Tibial artery (tissue), 4 donors: ENCODE measurements around the gene GBX1.

ENCODE experiments used
- DNase-seq, 2 donors: peaks; one replicate each; pipeline ENCODE4 v3.0.0-alpha.2; 2019
- H3K27ac ChIP-seq, 2 donors: fragments of 200-600 bp; sonication (generic) in 1 of 2; 1 replicate in 1 of 2; 2 replicates in 1 of 2; pipeline ENCODE4 v1.5.1; 2018 to 2019; ENCODE audit warnings: mild to moderate bottlenecking in 1 of 2
- H3K27me3 ChIP-seq, 2 donors: fragments of 200-600 bp; sonication (generic) in 1 of 2; one replicate each; pipeline versions ENCODE4 v1.5.1 to v1.6.0; 2016 to 2019
- H3K36me3 ChIP-seq, 3 donors: fragments of 200-600 bp; sonication (generic) in 2 of 3; one replicate each; pipeline ENCODE4 v1.5.1; 2016 to 2019; ENCODE audit warnings: mild to moderate bottlenecking in 2 of 3
- H3K4me1 ChIP-seq, 4 donors: fragments of 200-600 bp; sonication (generic) in 2 of 4; 1 replicate in 3 of 4; 2 replicates in 1 of 4; pipeline ENCODE4 v1.5.1; 2016 to 2019
- H3K4me3 ChIP-seq, 2 donors: fragments of 200-600 bp; sonication (generic) in 1 of 2; 1 replicate in 1 of 2; 2 replicates in 1 of 2; pipeline ENCODE4 v1.5.1; 2018 to 2019; ENCODE audit warnings: mild to moderate bottlenecking in 2 of 2
- H3K9me3 ChIP-seq, 3 donors: fragments of 200-600 bp; sonication (generic) in 1 of 3; one replicate each; pipeline ENCODE4 v1.5.1; 2016 to 2019
- CTCF ChIP-seq, 2 experiments: fragments of 200-600 bp in 1 of 2; fragments of 450-650 bp in 1 of 2; IDR thresholded peaks; one replicate each; pipeline ENCODE4 v1.5.1; 2017 to 2019; ENCODE audit warnings: antibody characterized with exemption in 2 of 2, mild to moderate bottlenecking in 1 of 2, moderate library complexity in 1 of 2
- intact Hi-C: fragments of 100-400 bp; cut with DNase I; formaldehyde crosslinking; loops from one replicate; pipeline ENCODE4 v1.15.0; 2023; ENCODE audit warnings: low total_unique reads

Gene GBX1

DNA sequence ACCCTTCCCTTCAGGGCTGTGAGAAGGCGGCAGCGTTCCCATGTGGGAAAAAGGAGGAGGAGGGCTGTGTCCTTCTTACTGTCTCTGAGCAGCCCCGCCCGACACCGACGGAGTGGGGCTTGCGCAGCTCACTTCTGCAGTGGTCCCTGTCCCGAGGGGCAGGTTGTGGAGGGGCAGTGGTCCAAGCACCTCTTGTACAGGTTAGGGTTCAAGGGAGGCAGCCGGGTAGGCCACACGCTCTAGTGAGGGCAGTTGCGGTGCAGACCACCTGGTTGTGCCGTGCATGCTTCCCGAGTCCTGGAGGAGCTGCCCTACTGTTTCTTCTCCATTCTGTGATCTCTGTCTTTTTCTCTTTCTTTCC is 48.5 kb downstream of the GBX1 start:
- Histone ChIP-seq H3K9me3 (no peaks in the 10 kb centered on the region), H3K27ac (no peak overlapping the region), H3K27me3 (no peaks in the 10 kb centered on the region), H3K4me3 (no peak overlapping the region), H3K36me3 (peaks cover 30 to 73% (median 70%) of the 10 kb centered on the region in 3 donors), H3K4me1 (peaks cover 0 to 19% (median 8%) of the 10 kb centered on the region in 4 donors)
- no peak for DNase-seq
- intact Hi-C loops = loop anchor here (10.0 kb wide), 1 partner anchor 104 kb away; no protein-coding TSS in a partner anchor
- TF ChIP-seq CTCF (IDR thresholded peaks at IDR 0.05) = no peak

GRCh38 chr7:151118108-151119054 is 49.1 kb downstream of the GBX1 start:
- intact Hi-C loops = loop anchor here (10.0 kb wide), 1 partner anchor 104 kb away; no protein-coding TSS in a partner anchor
- Histone ChIP-seq H3K27ac (no peak overlapping the region), H3K36me3 (peaks cover 27 to 66% (median 66%) of the 10 kb centered on the region in 3 donors), H3K4me3 (no peak overlapping the region), H3K9me3 (no peaks in the 10 kb centered on the region), H3K4me1 (peaks cover 0 to 19% (median 8%) of the 10 kb centered on the region in 4 donors), H3K27me3 (no peaks in the 10 kb centered on the region)
- DNase-seq = no peak
- no peak for TF ChIP-seq CTCF (IDR thresholded peaks at IDR 0.05)

DNA sequence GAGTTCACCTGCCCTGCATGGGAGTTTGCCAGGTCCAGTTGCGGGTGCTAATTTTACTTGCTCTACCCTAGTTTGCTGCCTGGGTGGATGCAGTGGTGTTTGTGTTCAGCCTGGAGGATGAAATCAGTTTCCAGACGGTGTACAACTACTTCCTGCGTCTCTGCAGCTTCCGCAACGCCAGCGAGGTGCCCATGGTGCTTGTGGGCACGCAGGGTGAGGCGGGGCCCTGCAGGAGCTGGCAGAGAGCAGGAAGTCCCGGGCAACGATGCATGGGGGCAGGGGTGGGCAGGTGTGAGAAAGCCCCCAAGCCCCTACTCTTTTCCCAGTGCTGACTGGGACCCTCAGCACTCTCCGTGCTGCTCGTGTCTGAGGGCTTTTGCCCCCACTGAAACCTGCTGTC is 49.9 kb downstream of the GBX1 start:
- no peaks in the 10 kb centered on the region for H3K27me3 ChIP-seq
- H3K36me3 ChIP-seq = peaks cover 19 to 58% (median 58%) of the 10 kb centered on the region in 3 donors
- H3K4me3 ChIP-seq = no peak overlapping the region
- no peak overlapping the region for H3K27ac ChIP-seq
- no peak for DNase-seq
- TF ChIP-seq CTCF (IDR thresholded peaks at IDR 0.05) = no peak
- H3K9me3 ChIP-seq = no peaks in the 10 kb centered on the region
- intact Hi-C loops = loop anchor here (10.0 kb wide), 1 partner anchor 103 kb away; no protein-coding TSS in a partner anchor
- H3K4me1 ChIP-seq = peaks cover 0 to 19% (median 8%) of the 10 kb centered on the region in 4 donors

DNA sequence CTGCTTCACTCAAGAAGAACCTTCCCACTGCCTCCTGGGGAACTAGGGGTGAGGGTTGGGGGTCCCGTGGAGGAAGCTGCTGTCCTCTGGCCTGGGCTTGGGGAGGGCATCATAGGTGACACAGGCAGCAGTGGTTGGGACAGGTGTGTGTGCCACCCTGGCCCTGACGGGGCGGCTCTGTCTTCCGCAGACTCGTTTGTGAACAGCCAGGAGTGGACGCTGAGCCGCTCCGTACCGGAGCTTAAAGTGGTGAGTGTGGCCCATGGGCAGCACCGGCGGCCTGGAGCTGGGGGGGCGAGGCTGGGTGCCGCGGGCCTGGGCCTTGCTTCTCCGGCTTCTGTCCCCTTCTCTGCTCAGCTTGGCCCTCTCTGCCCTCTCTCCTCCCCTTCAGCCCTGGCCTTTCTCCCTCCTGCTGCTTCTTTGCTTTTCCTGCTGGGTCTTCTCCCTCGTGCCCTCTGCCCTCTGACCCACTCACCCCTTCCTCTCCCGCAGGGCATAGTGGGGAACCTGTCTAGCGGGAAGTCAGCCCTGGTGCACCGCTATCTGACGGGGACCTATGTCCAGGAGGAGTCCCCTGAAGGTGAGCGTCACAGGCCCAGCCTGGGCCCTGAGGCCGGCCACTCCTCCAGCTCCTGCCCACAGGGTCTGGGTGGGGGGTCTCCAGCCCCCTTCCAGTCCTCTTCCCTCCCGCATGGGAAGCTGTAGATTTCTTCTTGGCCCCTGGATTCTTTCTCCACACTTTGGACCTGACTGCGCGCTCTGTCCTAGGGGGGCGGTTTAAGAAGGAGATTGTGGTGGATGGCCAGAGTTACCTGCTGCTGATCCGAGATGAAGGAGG is 50.7 kb downstream of the GBX1 start:
- no peaks in the 10 kb centered on the region for H3K9me3 ChIP-seq
- peaks cover 19 to 51% (median 50%) of the 10 kb centered on the region in 3 donors for H3K36me3 ChIP-seq
- no peak for TF ChIP-seq CTCF (IDR thresholded peaks at IDR 0.05)
- no peak for DNase-seq
- peaks cover 0 to 19% (median 8%) of the 10 kb centered on the region in 4 donors for H3K4me1 ChIP-seq
- H3K27ac ChIP-seq = no peak overlapping the region
- H3K27me3 ChIP-seq = no peaks in the 10 kb centered on the region
- H3K4me3 ChIP-seq = no peak overlapping the region
- intact Hi-C loops = loop anchor here (10.0 kb wide), 1 partner anchor 102 kb away; no protein-coding TSS in a partner anchor

DNA sequence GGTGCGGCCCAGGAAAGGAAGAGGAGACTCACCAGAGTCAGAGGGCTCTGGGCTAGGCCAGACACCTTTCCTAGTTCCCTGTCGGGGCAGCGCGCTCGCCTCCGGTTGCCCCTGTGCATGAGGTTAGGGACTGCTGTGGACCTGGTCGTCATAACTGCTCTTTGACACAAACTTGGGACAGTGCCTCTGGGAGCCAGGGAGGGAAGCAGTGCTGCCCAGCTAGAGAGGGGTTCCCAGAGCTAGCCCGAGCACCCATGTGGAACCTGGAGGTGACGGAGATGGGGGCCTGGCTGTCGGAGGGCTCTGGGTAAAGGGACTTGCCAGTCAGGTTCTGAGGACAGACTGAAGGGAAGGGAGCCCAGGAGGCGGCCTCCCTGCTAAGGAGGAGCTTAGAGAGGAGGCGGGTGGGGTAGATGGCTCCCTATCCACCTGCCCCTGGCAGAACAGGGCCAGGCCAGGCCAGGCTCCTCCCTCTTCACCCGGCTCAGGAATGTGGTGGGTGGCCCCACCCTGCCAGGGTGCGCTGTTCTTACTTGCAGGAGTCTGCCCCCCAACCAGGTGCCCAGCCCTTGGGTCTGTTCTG is 51.6 kb downstream of the GBX1 start:
- intact Hi-C loops = loop anchor here (10.0 kb wide), 1 partner anchor 101 kb away; no protein-coding TSS in a partner anchor
- Histone ChIP-seq H3K27me3 (no peaks in the 10 kb centered on the region), H3K27ac (no peak overlapping the region), H3K4me1 (peaks cover 0 to 23% (median 10%) of the 10 kb centered on the region in 4 donors), H3K4me3 (peak overlapping the region in 1 of 2 donors; percentile 30), H3K36me3 (peaks cover 19 to 42% (median 41%) of the 10 kb centered on the region in 3 donors), H3K9me3 (no peaks in the 10 kb centered on the region)
- TF ChIP-seq CTCF (IDR thresholded peaks at IDR 0.05) = no peak
- no peak for DNase-seq
